IMR-90 (cell line): Measurements from ENCODE around the gene PELI1. TPM values are rescaled to one million over a fixed set of nuclear protein-coding genes. Genes with fewer than 3 reads are reported as not detected.

Source experiments
- ATAC-seq: fragments of 200-7000 bp; cut with Tn5 transposase; 2 replicates; pipeline ENCODE4 v1.9.1; 2020; ENCODE audit warnings: low read depth, mild to moderate bottlenecking, moderate library complexity
- BruUV-seq: library from RNA; stranded (reverse); fragments of 400-500 nt; replicated peaks from 2 replicates; lab custom pipeline; 2021; lab: Mats Ljungman, UMichigan
- CTCF ChIA-PET: fragments of 300-600 bp; formaldehyde crosslinking; extraction: SDS; loops from one replicate; lab custom pipeline; 2021; ENCODE audit warnings: antibody characterized with exemption; lab: Yijun Ruan, JAX
- POLR2A ChIA-PET: fragments of 300-600 bp; sonication (Branson Sonifier 250); formaldehyde crosslinking; loops from one replicate; lab custom pipeline; 2022; ENCODE audit warnings: antibody characterized with exemption; ENCODE audit not compliant: unreplicated experiment; lab: Charles Lee
- DNase-seq: peaks from one replicate; pipeline ENCODE4 v3.0.0; 2013
- H2AFZ ChIP-seq: replicated peaks from 2 replicates; pipeline ENCODE3; 2013; ENCODE audit warnings: low read length, mild to moderate bottlenecking; ENCODE audit not compliant: poor library complexity
- H2AK5ac ChIP-seq: 2 replicates; pipeline ENCODE4 v1.6.1; 2013; ENCODE audit warnings: low read depth, low read length, inconsistent platforms
- H2AK9ac ChIP-seq: replicated peaks from 2 replicates; pipeline ENCODE3; 2013; ENCODE audit warnings: mild to moderate bottlenecking, low read depth, low read length, moderate library complexity; ENCODE audit not compliant: poor library complexity
- H2BK120ac ChIP-seq: 2 replicates; pipeline ENCODE4 v1.6.1; 2013; ENCODE audit warnings: low read depth, low read length, inconsistent platforms
- H2BK15ac ChIP-seq: 3 replicates; pipeline ENCODE4 v1.6.1; 2013; ENCODE audit warnings: low read depth, low read length, inconsistent platforms
- H2BK20ac ChIP-seq: 2 replicates; pipeline ENCODE4 v1.6.1; 2013; ENCODE audit warnings: low read depth, mild to moderate bottlenecking, inconsistent platforms, low read length, moderate library complexity
- H2BK5ac ChIP-seq: 2 replicates; pipeline ENCODE4 v1.6.1; 2013; ENCODE audit warnings: mild to moderate bottlenecking, low read depth, low read length, inconsistent platforms; ENCODE audit not compliant: poor library complexity, severe bottlenecking
- H3K14ac ChIP-seq: replicated peaks from 2 replicates; pipeline ENCODE4 v1.6.1; 2013; ENCODE audit warnings: low read depth, low read length, inconsistent platforms
- H3K18ac ChIP-seq: 2 replicates; pipeline ENCODE4 v1.6.1; 2013; ENCODE audit warnings: low read depth, low read length, control low read depth
- H3K23ac ChIP-seq: 2 replicates; pipeline ENCODE4 v1.6.1; 2013; ENCODE audit warnings: low read depth, low read length, inconsistent platforms
- H3K27ac ChIP-seq: 2 replicates; pipeline ENCODE4 v1.5.1; 2013; ENCODE audit warnings: mild to moderate bottlenecking, control low read depth, low read length; ENCODE audit not compliant: insufficient read depth
- H3K27me3 ChIP-seq: 2 replicates; pipeline ENCODE4 v1.6.1; 2013; ENCODE audit warnings: low read length; ENCODE audit not compliant: control insufficient read depth, insufficient read depth
- H3K36me3 ChIP-seq: 2 replicates; pipeline ENCODE4 v1.6.1; 2013; ENCODE audit warnings: low read length, mixed read lengths; ENCODE audit not compliant: control insufficient read depth, insufficient read depth
- H3K4ac ChIP-seq: 2 replicates; pipeline ENCODE4 v1.6.1; 2013; ENCODE audit warnings: low read depth, low read length, inconsistent platforms
- H3K4me1 ChIP-seq: 2 replicates; pipeline ENCODE4 v1.6.1; 2013; ENCODE audit warnings: low read length, mixed read lengths; ENCODE audit not compliant: control insufficient read depth, insufficient read depth
- H3K4me2 ChIP-seq: 2 replicates; pipeline ENCODE4 v1.6.1; 2013; ENCODE audit warnings: low read depth, mild to moderate bottlenecking, control low read depth, low read length, moderate library complexity
- H3K4me3 ChIP-seq: 2 replicates; pipeline ENCODE4 v1.5.1; 2013; ENCODE audit warnings: low read depth, mild to moderate bottlenecking, control low read depth, low read length, moderate library complexity; ENCODE audit not compliant: insufficient read depth
- H3K56ac ChIP-seq: 2 replicates; pipeline ENCODE4 v1.6.1; 2013; ENCODE audit warnings: low read length, inconsistent platforms; ENCODE audit not compliant: insufficient read depth; ENCODE audit errors: extremely low read depth
- H3K79me1 ChIP-seq, 2 experiments: 2 replicates each; pipeline ENCODE4 v1.6.1; 2013; ENCODE audit warnings: low read length in 2 of 2, inconsistent platforms in 1 of 2, low read depth in 1 of 2
- H3K9ac ChIP-seq: 2 replicates; pipeline ENCODE4 v1.6.1; 2013; ENCODE audit warnings: low read depth, low read length, control low read depth
- H3K9me1 ChIP-seq: 2 replicates; pipeline ENCODE4 v1.6.1; 2013; ENCODE audit warnings: low read length, inconsistent platforms; ENCODE audit not compliant: insufficient read depth
- H3K9me3 ChIP-seq: 2 replicates; pipeline ENCODE4 v1.6.1; 2013; ENCODE audit warnings: low read length; ENCODE audit not compliant: control insufficient read depth, insufficient read depth
- H4K20me1 ChIP-seq: 2 replicates; pipeline ENCODE4 v1.6.1; 2013; ENCODE audit warnings: low read length, inconsistent platforms; ENCODE audit not compliant: insufficient read depth
- H4K5ac ChIP-seq: 2 replicates; pipeline ENCODE4 v1.6.1; 2013; ENCODE audit warnings: mild to moderate bottlenecking, low read depth, low read length, control low read depth
- H4K8ac ChIP-seq, 2 experiments: 2 replicates each; pipeline ENCODE4 v1.6.1; 2013; ENCODE audit warnings: low read depth in 2 of 2, low read length in 2 of 2, control low read depth in 1 of 2, inconsistent platforms in 1 of 2
- H4K91ac ChIP-seq: 2 replicates; pipeline ENCODE4 v1.6.1; 2013; ENCODE audit warnings: low read depth, low read length, inconsistent platforms; ENCODE audit not compliant: insufficient read depth
- BHLHE40 ChIP-seq: fragments of 150-350 bp; IDR thresholded peaks from 2 replicates; pipeline ENCODE4 v1.6.1; 2016; ENCODE audit warnings: mild to moderate bottlenecking, low read depth, low read length
- MAFK ChIP-seq: IDR thresholded peaks from 2 replicates; pipeline ENCODE4 v1.6.1; 2012; ENCODE audit warnings: low read depth, low read length, improper control_type of control experiment
- NFE2L2 ChIP-seq: fragments of 150-350 bp; IDR thresholded peaks from 2 replicates; pipeline ENCODE4 v1.6.1; 2016; ENCODE audit warnings: low read depth, mild to moderate bottlenecking, low read length
- RFX5 ChIP-seq: IDR thresholded peaks from 2 replicates; pipeline ENCODE4 v1.8.0; 2012; ENCODE audit warnings: low read depth, mild to moderate bottlenecking, low read length, moderate library complexity
- WGBS, 2 experiments: methylation state at CpG; one replicate each; pipeline versions ENCODE4 v1.1.5 to v1.1.7; 2013; ENCODE audit warnings: missing lambda C conversion rate in 2 of 2; ENCODE audit not compliant: insufficient read length in 1 of 2; ENCODE audit errors: extremely low coverage in 2 of 2; 5-methylcytosine and 5-hydroxymethylcytosine counted together
- dilution Hi-C: fragments of 300-500 bp; cut with HindIII; formaldehyde crosslinking; loops from one replicate; pipeline ENCODE4 v1.14.3; 2018; ENCODE audit warnings: low sequenced_read_pairs; ENCODE audit not compliant: unreplicated experiment
- in situ Hi-C: fragments of 300-500 bp; cut with MboI; formaldehyde crosslinking; loops from 3 replicates; pipeline ENCODE4 v1.14.3; 2019; ENCODE audit warnings: low sequenced_read_pairs, inconsistent platforms, mixed read lengths
- intact Hi-C: fragments of 100-400 bp; cut with micrococcal nuclease; formaldehyde crosslinking; loops from 2 replicates; pipeline ENCODE4 v1.10.0; 2022
- polyA plus RNA-seq, 3 experiments: library from polyadenylated mRNA; depleted of rRNA; stranded (reverse); fragments of >200 nt; gene quantifications; 2 replicates each; pipeline ENCODE4 v1.2.3, GENCODE V29; 2012; ENCODE audit warnings: low replicate concordance in 1 of 3
- total RNA-seq: library from RNA; depleted of rRNA; stranded (reverse); fragments of >200 nt; gene quantifications from 2 replicates; pipeline ENCODE4 v1.2.3, GENCODE V29; 2012
- TF ChIP-seq, protein P1 (sequence below): fragments of 150-350 bp; IDR thresholded peaks from 2 replicates; pipeline ENCODE4 v1.6.1; 2017; ENCODE audit warnings: mild to moderate bottlenecking, antibody characterized with exemption, low read length, low read depth

The PELI1 gene
- total and polyA plus RNA-seq, 2 of the 4 experiments (the other 2 are of a cell fraction), result 2.2 to 2.5 TPM

DNA sequence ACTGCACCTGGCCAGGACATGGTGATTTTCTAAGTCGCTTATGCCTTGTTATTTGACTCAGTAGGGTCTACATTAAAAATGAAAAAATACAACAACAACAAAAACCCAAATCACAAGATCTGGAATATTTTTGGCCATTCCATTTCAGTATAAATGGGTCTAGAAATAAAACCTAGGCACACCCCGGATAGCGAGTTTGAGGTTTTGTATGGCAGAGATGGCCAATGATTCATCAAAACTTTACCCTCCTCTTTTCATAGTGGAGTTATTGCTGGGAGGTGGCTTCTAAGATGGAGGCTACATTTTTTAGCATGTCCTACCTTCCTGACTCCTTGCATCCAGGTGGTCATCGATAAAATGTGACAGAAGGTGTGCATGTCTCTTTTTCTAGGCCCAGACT lies 49.3 kb upstream of the PELI1 start:
- no peak overlapping the region for H2BK120ac ChIP-seq
- H3K23ac ChIP-seq, result no peak overlapping the region
- H3K56ac ChIP-seq, result no peak overlapping the region
- H2AFZ ChIP-seq, result no peak overlapping the region
- TF ChIP-seq NFE2L2 (no peak), MAFK (no peak), BHLHE40 (no peak), RFX5 (no peak)
- TF ChIP-seq, protein P1, sequence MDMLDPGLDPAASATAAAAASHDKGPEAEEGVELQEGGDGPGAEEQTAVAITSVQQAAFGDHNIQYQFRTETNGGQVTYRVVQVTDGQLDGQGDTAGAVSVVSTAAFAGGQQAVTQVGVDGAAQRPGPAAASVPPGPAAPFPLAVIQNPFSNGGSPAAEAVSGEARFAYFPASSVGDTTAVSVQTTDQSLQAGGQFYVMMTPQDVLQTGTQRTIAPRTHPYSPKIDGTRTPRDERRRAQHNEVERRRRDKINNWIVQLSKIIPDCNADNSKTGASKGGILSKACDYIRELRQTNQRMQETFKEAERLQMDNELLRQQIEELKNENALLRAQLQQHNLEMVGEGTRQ, result no peak
- no peaks in the 10 kb centered on the region for H3K9me1 ChIP-seq
- no peak overlapping the region for H3K27ac ChIP-seq
- peaks cover 30% of the 10 kb centered on the region for H3K27me3 ChIP-seq
- no peaks in the 10 kb centered on the region for H3K9me3 ChIP-seq
- H4K20me1 ChIP-seq, result no peaks in the 10 kb centered on the region
- H3K18ac ChIP-seq, result no peak overlapping the region
- H2BK20ac ChIP-seq, result no peak overlapping the region
- H4K8ac ChIP-seq, result no peak overlapping the region
- DNase-seq (no peak), ATAC-seq (no peak)
- CTCF ChIA-PET, result no interaction called here
- POLR2A ChIA-PET, result no interaction called here
- H3K79me1 ChIP-seq, result no peaks in the 10 kb centered on the region
- H2AK9ac ChIP-seq, result no peak overlapping the region
- H4K5ac ChIP-seq, result no peak overlapping the region
- H3K4ac ChIP-seq, result no peak overlapping the region
- H3K14ac ChIP-seq, result no peak overlapping the region
- no peak overlapping the region for H4K91ac ChIP-seq
- no peaks in the 10 kb centered on the region for H3K4me1 ChIP-seq
- no TSS peak for BruUV-seq
- no peaks in the 10 kb centered on the region for H3K36me3 ChIP-seq
- no peak overlapping the region for H2BK15ac ChIP-seq
- H3K9ac ChIP-seq, result no peak overlapping the region
- H3K4me2 ChIP-seq, result no peak overlapping the region
- in situ Hi-C loops, result no loop called here
- no CpG with 5 or more reads among the region's 4 CpGs for WGBS, 2 experiments
- intact Hi-C loops, result no loop called here
- H2AK5ac ChIP-seq, result no peak overlapping the region
- no peak overlapping the region for H3K4me3 ChIP-seq
- H2BK5ac ChIP-seq, result no peak overlapping the region
- dilution Hi-C loops, result no loop called here
